Measurements from ENCODE around the gene CAMTA1. TPM values are rescaled to one million over a fixed set of nuclear protein-coding genes. Genes with fewer than 3 reads are reported as not detected.

The CAMTA1 gene
- total RNA-seq, 1 donor from 2014 or later = 109 TPM

DNA sequence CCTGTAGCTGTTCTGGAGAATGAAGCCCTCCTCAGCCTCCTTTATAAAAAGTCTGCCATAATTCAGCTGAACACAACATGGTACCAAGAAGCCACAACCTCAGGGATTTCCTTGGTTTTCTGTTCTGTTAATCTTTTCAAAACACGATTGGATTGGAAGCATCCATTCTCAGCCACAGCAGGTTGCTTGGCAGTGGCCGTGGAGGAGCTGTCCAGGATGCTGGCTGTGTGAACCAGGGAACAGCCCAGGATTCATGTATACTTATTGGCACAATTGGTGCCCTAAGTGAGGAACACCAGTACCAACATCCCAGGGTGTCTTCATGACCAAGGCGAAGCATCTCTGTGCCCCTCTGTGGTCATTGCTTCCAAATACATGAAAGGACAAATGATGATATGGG, 393.5 kb downstream of the CAMTA1 start:
- Mint-ChIP-seq H3K9me3 (peaks cover 13% of the 10 kb centered on the region), H3K4me3 (no peak overlapping the region), H3K4me1 (peaks cover 15% of the 10 kb centered on the region), H3K27ac (ENCODE audit: unreplicated experiment) (no peak overlapping the region), H3K27me3 (ENCODE audit: low read depth) (no peaks in the 10 kb centered on the region), H3K36me3 (ENCODE audit: low read depth) (peaks cover 9% of the 10 kb centered on the region)
- DNase-seq (ENCODE audit: low read depth, low spot score) = no peak
- TF ChIP-seq, protein P1, sequence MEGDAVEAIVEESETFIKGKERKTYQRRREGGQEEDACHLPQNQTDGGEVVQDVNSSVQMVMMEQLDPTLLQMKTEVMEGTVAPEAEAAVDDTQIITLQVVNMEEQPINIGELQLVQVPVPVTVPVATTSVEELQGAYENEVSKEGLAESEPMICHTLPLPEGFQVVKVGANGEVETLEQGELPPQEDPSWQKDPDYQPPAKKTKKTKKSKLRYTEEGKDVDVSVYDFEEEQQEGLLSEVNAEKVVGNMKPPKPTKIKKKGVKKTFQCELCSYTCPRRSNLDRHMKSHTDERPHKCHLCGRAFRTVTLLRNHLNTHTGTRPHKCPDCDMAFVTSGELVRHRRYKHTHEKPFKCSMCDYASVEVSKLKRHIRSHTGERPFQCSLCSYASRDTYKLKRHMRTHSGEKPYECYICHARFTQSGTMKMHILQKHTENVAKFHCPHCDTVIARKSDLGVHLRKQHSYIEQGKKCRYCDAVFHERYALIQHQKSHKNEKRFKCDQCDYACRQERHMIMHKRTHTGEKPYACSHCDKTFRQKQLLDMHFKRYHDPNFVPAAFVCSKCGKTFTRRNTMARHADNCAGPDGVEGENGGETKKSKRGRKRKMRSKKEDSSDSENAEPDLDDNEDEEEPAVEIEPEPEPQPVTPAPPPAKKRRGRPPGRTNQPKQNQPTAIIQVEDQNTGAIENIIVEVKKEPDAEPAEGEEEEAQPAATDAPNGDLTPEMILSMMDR (conservative IDR thresholded peaks at IDR 0.05) = no peak

DNA sequence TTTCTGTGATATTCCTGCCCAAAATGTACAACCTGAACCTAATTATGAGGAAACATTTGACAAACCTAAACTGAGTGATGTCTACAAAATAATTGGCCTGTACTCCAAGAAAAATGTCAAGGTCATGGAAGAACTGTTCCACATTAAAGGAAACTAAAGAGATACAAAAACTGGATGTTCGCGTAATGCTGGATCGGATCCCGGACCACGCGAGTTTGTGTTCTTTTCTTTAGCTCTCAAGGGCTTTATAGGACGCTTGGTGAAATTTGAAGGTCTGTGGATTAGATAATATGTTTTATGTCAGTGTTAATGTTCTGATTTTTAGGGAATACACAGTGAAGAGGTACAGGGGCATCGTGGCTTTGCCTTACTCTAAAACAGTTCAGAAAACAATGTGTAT, 400.5 kb downstream of the CAMTA1 start:
- TF ChIP-seq, protein P1 (conservative IDR thresholded peaks at IDR 0.05) = no peak
- Mint-ChIP-seq H3K4me3 (no peak overlapping the region), H3K36me3 (ENCODE audit: low read depth) (no peaks in the 10 kb centered on the region), H3K27ac (ENCODE audit: unreplicated experiment) (no peak overlapping the region), H3K9me3 (peaks cover 6% of the 10 kb centered on the region), H3K27me3 (ENCODE audit: low read depth) (peaks cover 34% of the 10 kb centered on the region), H3K4me1 (no peaks in the 10 kb centered on the region)
- DNase-seq (ENCODE audit: low read depth, low spot score) = no peak

DNA sequence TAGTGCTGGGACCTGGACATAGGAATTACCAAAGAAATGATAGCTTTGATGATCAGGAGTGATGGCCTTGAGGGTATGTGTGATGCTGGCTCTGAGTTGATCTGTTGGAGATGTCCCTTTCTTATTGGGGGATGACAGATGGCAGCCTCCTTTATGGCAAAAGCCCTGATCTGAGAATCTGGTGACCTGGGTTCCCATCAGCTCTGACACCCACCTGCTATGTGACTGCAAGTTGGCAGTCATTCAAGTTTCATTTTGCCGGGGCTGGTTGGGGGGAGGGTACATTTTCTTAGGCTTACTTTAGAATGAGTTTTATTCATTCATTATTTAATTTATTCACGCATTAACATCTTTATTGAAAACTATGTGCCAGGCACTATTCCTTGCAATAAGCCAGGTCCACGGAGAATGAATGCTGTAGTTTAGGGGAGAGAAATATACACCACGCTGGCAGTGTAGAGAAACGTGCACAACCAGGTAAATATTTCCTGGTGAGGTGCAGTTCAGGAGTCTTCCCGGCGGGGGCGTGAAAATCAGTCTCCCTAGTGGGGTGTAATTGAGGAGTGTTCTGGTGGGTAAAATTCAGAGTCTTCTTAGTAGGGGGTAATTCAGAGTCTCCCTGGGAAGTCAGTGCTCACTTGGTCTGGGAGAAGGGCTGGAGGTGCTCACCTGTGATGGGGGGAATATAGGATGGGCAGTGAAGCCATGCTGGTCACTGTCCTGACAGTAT, 401.3 kb downstream of the CAMTA1 start:
- TF ChIP-seq, protein P1 (conservative IDR thresholded peaks at IDR 0.05) = no peak
- Mint-ChIP-seq H3K27ac (ENCODE audit: unreplicated experiment) (no peak overlapping the region), H3K27me3 (ENCODE audit: low read depth) (peaks cover 34% of the 10 kb centered on the region), H3K4me3 (no peak overlapping the region), H3K4me1 (no peaks in the 10 kb centered on the region), H3K9me3 (peaks cover 6% of the 10 kb centered on the region), H3K36me3 (ENCODE audit: low read depth) (no peaks in the 10 kb centered on the region)
- no peak for DNase-seq (ENCODE audit: low read depth, low spot score)

DNA sequence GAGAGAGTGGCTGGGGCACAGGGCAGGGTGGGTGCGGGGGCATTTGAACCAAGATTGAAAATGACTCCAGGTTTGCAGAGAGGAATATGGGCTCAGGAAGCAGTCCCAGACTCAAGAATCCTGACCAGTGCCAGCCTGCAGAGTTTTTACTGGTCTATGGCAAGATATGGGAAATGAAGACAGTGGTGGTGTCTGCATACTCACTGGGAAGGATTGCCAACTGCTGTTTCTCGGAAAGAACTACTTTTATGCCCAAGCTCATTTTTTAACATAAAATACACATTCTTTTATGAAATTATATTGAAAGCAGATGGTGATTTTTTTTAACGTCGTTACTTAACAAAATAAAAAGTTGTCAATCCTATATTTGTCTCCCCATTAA, 401.8 kb downstream of the CAMTA1 start:
- Mint-ChIP-seq H3K36me3 (ENCODE audit: low read depth) (no peaks in the 10 kb centered on the region), H3K4me1 (no peaks in the 10 kb centered on the region), H3K9me3 (peaks cover 6% of the 10 kb centered on the region), H3K27me3 (ENCODE audit: low read depth) (peaks cover 34% of the 10 kb centered on the region), H3K27ac (ENCODE audit: unreplicated experiment) (no peak overlapping the region), H3K4me3 (no peak overlapping the region)
- no peak for DNase-seq (ENCODE audit: low read depth, low spot score)
- TF ChIP-seq, protein P1 (conservative IDR thresholded peaks at IDR 0.05) = no peak

DNA sequence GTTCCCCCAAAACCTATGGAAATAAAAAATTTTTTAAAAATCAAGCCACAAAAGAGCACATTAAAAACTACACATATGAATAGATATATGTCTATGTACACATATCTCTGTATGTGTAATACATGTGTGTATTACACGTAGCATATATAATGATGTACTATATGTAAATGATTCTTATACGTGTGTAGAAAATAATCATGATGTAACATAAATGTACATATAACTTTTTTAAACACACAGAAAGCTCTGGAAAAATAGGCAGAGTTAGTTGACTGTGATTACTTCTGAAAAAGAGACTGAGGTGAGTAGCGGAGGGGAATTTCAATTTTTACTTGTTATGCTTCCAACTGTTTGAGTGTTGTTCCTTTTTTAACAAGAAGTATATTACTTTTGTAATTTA, 405.0 kb downstream of the CAMTA1 start:
- TF ChIP-seq, protein P1 (conservative IDR thresholded peaks at IDR 0.05) = no peak
- no peak for DNase-seq (ENCODE audit: low read depth, low spot score)
- no peaks in the 10 kb centered on the region for H3K36me3 Mint-ChIP-seq (ENCODE audit: low read depth)
- peaks cover 32% of the 10 kb centered on the region for H3K27me3 Mint-ChIP-seq (ENCODE audit: low read depth)
- H3K9me3 Mint-ChIP-seq = no peaks in the 10 kb centered on the region
- H3K4me3 Mint-ChIP-seq = no peak overlapping the region
- no peak overlapping the region for H3K27ac Mint-ChIP-seq (ENCODE audit: unreplicated experiment)
- no peaks in the 10 kb centered on the region for H3K4me1 Mint-ChIP-seq

All from neural crest cell (in vitro differentiated cells).